HFF-Myc (cell line): Measurements from ENCODE around the gene CFAP157.

ENCODE experiments used
- DNase-seq: peaks from one replicate; pipeline ENCODE4 v3.0.0-alpha.2; 2011; ENCODE audit warnings: low read depth; ENCODE audit errors: extremely low read depth
- H3K4me3 ChIP-seq: replicated peaks from 2 replicates; pipeline ENCODE4 v1.5.1; 2011; ENCODE audit warnings: low read depth, mild to moderate bottlenecking, control low read depth, low read length
- TF ChIP-seq, protein P1 (sequence below): IDR thresholded peaks from 2 replicates; pipeline ENCODE4 v1.5.1; 2012; ENCODE audit warnings: mild to moderate bottlenecking, low read depth, low read length, control low read depth; ENCODE audit errors: missing control alignments

Gene CFAP157

DNA sequence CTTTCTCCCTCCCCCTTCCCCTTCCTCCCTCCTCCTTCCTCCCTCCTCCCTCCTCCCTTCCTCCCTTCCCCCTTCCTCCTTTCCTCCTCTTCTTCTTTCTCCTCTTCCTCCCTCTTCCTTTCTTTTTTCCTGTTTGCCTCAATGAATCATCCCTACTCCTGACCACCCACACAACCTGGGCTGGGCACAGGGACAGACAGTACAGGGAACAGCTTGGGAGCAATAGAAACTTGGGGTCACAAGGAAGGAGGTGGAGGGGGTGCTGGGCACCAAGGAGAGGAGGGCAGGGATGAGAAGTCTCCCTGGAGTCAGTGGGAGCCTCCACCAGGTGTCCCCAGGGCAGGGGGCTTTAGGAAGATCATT lies 14.1 kb downstream of the CFAP157 start:
- TF ChIP-seq, protein P1, sequence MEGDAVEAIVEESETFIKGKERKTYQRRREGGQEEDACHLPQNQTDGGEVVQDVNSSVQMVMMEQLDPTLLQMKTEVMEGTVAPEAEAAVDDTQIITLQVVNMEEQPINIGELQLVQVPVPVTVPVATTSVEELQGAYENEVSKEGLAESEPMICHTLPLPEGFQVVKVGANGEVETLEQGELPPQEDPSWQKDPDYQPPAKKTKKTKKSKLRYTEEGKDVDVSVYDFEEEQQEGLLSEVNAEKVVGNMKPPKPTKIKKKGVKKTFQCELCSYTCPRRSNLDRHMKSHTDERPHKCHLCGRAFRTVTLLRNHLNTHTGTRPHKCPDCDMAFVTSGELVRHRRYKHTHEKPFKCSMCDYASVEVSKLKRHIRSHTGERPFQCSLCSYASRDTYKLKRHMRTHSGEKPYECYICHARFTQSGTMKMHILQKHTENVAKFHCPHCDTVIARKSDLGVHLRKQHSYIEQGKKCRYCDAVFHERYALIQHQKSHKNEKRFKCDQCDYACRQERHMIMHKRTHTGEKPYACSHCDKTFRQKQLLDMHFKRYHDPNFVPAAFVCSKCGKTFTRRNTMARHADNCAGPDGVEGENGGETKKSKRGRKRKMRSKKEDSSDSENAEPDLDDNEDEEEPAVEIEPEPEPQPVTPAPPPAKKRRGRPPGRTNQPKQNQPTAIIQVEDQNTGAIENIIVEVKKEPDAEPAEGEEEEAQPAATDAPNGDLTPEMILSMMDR = no peak
- no peak for DNase-seq
- H3K4me3 ChIP-seq = no peak overlapping the region

DNA sequence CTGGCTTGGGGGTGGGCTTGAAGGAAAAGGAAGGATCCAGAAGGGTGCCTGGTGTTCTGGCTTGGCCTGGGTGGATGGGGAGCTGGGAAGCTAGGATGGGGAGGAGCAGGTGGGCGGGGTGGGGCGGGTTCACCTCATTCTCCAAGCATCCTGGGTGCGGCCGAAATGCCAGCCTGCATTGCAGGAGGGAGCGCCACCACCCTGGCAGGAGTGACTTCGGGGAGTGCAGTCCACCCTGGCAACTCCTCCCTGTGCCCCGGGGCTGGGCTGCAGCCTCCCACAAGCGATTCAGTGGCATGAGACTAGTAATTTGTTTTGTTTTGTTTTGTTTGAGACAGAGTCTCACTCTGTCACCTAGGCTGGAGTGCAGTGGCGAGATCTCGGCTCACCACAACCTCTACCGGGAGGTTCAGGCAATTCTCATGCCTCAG lies 14.6 kb downstream of the CFAP157 start:
- DNase-seq = no peak
- TF ChIP-seq, protein P1 = no peak
- H3K4me3 ChIP-seq = no peak overlapping the region

DNA sequence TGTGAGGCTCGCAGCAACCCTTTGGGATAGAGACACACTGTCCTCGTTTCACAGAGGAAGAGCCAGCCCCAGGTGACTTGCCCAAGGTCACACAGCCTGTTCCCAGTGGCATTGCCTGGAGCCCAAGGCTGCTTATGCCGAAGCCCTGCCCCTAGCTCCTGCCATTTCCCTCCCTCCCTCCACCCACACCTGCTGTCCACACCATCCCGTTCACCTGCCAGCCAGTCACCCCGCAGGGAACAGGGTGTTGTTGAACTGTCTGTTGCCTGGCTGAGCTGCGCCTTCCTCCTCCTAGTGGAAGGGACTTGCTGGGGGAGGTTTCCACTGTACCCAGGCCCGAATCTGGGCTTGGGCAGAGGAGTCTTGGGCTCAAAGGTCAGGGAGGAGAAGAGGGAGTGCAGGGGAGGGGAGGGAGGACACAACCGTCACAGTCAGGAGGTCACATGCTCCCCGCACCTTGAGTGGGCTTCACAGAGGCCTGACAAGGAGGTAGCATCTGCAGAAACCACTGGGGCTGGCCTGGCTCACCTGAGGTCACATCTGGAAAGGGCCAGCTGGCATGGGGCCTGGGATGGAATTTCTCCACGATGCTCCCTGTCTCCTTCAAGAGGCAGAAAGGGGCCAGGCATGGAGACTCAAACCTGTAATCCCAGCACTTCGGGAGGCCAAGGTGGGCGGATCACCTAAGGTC lies 15.4 kb downstream of the CFAP157 start:
- TF ChIP-seq, protein P1 = no peak
- DNase-seq = no peak

DNA sequence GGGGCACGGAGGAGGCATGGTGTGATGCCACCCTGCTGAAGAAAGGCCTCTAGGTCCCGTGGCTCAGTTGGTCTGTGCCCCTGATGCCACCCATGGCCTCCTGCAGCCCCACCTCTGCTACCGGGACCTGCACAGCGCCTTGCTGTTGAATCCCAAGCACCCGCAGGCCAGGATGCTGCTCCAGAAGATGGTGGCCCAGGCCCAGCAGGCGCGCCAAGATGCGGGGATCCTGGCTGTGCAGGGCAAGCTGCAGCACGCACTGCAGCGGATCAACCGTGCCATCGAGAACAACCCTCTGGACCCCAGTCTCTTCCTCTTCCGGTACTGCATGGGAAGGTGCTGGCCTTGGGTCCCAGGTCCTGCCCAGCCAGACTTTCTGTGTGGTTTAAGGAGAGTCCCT lies 16.2 kb downstream of the CFAP157 start:
- TF ChIP-seq, protein P1 = no peak
- DNase-seq = no peak
- H3K4me3 ChIP-seq = no peak overlapping the region

More for the DNA sequence above, 15.4 kb downstream of the CFAP157 start:
- no peak overlapping the region for H3K4me3 ChIP-seq

DNA sequence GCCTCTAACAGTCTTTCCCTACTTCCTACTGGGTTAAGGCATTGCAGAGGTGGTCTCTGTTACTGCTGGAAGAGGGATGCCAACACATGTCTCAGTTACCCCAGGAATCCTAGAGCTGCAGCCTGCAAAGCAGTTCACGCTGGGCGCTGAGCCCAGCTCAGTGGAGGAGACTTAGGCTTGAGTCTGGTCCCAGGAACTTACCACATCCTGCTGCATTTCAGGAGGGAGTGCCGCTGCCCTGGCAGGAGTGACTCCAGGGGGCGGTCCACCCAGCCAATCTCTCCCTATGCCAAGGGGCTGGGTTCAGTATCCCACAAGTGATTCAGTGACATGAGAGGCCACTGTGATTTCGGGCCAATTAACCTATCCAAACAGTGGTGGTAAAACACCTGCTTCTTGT lies 16.7 kb downstream of the CFAP157 start:
- H3K4me3 ChIP-seq = no peak overlapping the region
- TF ChIP-seq, protein P1 = no peak
- no peak for DNase-seq

DNA sequence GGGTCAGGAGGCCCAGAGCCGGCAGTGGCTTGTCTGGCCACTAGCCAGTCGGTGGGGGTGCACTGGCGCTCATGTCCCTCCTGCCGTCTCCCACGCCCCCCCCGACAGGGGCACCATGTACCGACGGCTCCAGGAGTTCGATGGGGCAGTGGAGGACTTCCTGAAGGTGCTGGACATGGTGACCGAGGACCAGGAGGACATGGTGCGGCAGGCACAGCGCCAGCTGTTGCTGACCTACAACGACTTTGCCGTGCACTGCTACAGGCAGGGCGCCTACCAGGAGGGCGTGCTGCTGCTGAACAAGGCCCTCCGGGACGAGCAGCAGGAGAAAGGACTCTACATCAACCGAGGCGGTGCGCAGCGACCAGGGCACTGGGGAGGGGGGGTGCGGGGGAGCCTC lies 17.2 kb downstream of the CFAP157 start:
- TF ChIP-seq, protein P1 = no peak
- H3K4me3 ChIP-seq = no peak overlapping the region
- DNase-seq = no peak

DNA sequence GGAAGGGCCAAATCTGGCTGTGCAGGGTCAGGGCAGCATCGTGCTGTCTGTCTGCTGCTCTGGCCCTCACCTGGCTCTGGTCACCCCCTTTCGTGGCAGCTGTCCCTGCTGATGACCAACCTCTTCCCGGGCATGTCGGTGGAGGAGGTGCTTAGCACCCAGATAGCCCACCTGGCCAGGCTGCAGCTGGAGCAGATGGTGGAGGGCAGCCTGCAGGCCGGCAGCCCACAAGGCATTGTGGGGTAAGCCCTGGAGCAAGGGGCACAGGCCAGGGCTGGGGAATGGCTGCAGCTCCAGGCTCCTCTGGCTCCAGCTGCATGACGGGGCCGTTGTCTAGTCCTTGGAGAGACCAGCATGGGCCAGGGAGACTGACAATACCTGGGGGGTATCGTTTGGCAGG lies 20.1 kb downstream of the CFAP157 start:
- TF ChIP-seq, protein P1 = no peak
- H3K4me3 ChIP-seq = no peak overlapping the region
- no peak for DNase-seq
